Measurements from ENCODE around the gene BCL11B. TPM values are rescaled to one million over a fixed set of nuclear protein-coding genes. Genes with fewer than 3 reads are reported as not detected.

BCL11B gene
- total RNA-seq, 1 donor from 2014 or later, result 1.3 TPM

- Mint-ChIP-seq H3K27me3 (ENCODE audit: insufficient read depth, low read depth) (peaks cover 68% of the 10 kb centered on the region), H3K4me1 (peaks cover 43% of the 10 kb centered on the region), H3K4me3 (peak overlapping the region; percentile 89), H3K27ac (no peak overlapping the region), H3K36me3 (no peaks in the 10 kb centered on the region), H3K9me3 (no peaks in the 10 kb centered on the region)
- peaks cover 50% of the 10 kb centered on the region for H3K4me1 ChIP-seq
- no peaks in the 10 kb centered on the region for H3K36me3 ChIP-seq
- H3K4me3 ChIP-seq, result peak overlapping the region; percentile 75
- H3K79me2 ChIP-seq (ENCODE audit: low read depth), result no peaks in the 10 kb centered on the region
- TF ChIP-seq CTCF (IDR thresholded peaks at IDR 0.05) (no peak), EZH2phosphoT487 (IDR thresholded peaks at IDR 0.05) (no peak), EZH2 (IDR thresholded peaks at IDR 0.05) (no peak)
- H3F3A ChIP-seq (ENCODE audit: low read depth), result peaks cover 28% of the 10 kb centered on the region
- H4K20me1 ChIP-seq (ENCODE audit: low read depth), result peaks cover 45% of the 10 kb centered on the region
- no peaks in the 10 kb centered on the region for H3K9me3 ChIP-seq (ENCODE audit: low read depth)
- H3K27ac ChIP-seq, result no peak overlapping the region
- H3K4me2 ChIP-seq, result peak overlapping the region; percentile 93
- peaks cover 96% of the 10 kb centered on the region for H3K27me3 ChIP-seq
- H2AFZ ChIP-seq (replicated peaks), result peak overlapping the region; percentile 65
- H3K9ac ChIP-seq, result no peak overlapping the region
- peak; percentile 81 for DNase-seq (ENCODE audit: low spot score)
These were observed 1.4 kb downstream of the BCL11B start for GRCh38 chr14:99270458-99271220.

GRCh38 chr14:99268810-99269707 is 2.9 kb downstream of the BCL11B start:
- H3K4me1 Mint-ChIP-seq, result peaks cover 35% of the 10 kb centered on the region

More at GRCh38 chr14:99268810-99269707, 2.9 kb downstream of the BCL11B start:
- H3K9ac ChIP-seq, result no peak overlapping the region
- H3K27me3 ChIP-seq, result peaks cover 98% of the 10 kb centered on the region
- no peaks in the 10 kb centered on the region for H3K36me3 ChIP-seq
- peaks cover 74% of the 10 kb centered on the region for H3K27me3 Mint-ChIP-seq (ENCODE audit: insufficient read depth, low read depth)
- peak overlapping the region; percentile 75 for H3K4me3 ChIP-seq
- no peaks in the 10 kb centered on the region for H3K79me2 ChIP-seq (ENCODE audit: low read depth)
- H3K27ac ChIP-seq, result no peak overlapping the region
- no peak overlapping the region for H2AFZ ChIP-seq (replicated peaks)
- TF ChIP-seq CTCF (IDR thresholded peaks at IDR 0.05), result no peak
- TF ChIP-seq EZH2 (IDR thresholded peaks at IDR 0.05), result no peak
- TF ChIP-seq EZH2phosphoT487 (IDR thresholded peaks at IDR 0.05), result no peak
- H3K4me3 Mint-ChIP-seq, result peak overlapping the region; percentile 72
- no peak overlapping the region for H3K27ac Mint-ChIP-seq
- H3K4me2 ChIP-seq, result peak overlapping the region; percentile 93
- H3K36me3 Mint-ChIP-seq, result no peaks in the 10 kb centered on the region
- peaks cover 38% of the 10 kb centered on the region for H4K20me1 ChIP-seq (ENCODE audit: low read depth)
- H3K4me1 ChIP-seq, result peaks cover 53% of the 10 kb centered on the region
- DNase-seq (ENCODE audit: low spot score), result peak; percentile 32
- H3K9me3 ChIP-seq (ENCODE audit: low read depth), result no peaks in the 10 kb centered on the region
- no peaks in the 10 kb centered on the region for H3K9me3 Mint-ChIP-seq
- H3F3A ChIP-seq (ENCODE audit: low read depth), result peaks cover 28% of the 10 kb centered on the region

Data from neural progenitor cell (in vitro differentiated cells).